ENCODE measurements around the gene KRT86.

DNA sequence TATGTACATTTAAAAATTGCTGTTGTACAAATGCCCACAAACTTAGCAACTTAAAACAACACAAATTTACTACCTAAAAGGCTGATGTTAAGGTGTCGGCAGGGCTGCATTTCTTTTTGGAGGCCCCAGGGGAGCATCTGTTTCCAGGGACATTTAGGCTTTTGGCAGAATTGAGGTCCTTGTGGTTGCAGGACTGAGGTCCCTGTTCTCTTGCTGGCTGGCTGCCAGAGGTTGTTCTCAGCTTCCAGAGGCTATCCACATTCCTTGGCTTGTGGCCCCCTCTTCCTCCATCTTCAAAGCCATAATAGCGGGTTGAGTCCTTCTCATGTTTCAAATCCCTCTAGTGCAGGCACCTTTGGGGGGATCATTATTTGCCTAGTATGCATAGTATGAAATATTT lies 69.1 kb downstream of the KRT86 start:
- TF ChIP-seq, protein P1, sequence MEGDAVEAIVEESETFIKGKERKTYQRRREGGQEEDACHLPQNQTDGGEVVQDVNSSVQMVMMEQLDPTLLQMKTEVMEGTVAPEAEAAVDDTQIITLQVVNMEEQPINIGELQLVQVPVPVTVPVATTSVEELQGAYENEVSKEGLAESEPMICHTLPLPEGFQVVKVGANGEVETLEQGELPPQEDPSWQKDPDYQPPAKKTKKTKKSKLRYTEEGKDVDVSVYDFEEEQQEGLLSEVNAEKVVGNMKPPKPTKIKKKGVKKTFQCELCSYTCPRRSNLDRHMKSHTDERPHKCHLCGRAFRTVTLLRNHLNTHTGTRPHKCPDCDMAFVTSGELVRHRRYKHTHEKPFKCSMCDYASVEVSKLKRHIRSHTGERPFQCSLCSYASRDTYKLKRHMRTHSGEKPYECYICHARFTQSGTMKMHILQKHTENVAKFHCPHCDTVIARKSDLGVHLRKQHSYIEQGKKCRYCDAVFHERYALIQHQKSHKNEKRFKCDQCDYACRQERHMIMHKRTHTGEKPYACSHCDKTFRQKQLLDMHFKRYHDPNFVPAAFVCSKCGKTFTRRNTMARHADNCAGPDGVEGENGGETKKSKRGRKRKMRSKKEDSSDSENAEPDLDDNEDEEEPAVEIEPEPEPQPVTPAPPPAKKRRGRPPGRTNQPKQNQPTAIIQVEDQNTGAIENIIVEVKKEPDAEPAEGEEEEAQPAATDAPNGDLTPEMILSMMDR (IDR thresholded peaks at IDR 0.05; ENCODE audit: low read depth, low read length) = no peak
- no peak for TF ChIP-seq POLR2A (IDR thresholded peaks at IDR 0.05; ENCODE audit: extremely low read depth, insufficient read length)
- TF ChIP-seq MYC (IDR thresholded peaks at IDR 0.05; ENCODE audit: low read depth, low read length) = no peak

Measured in NB4 (cell line).